A549 (cell line): Measurements from ENCODE around the gene MALRD1. TPM values are rescaled to one million over a fixed set of nuclear protein-coding genes. Genes with fewer than 3 reads are reported as not detected.

Experiments
- ATAC-seq, 2 experiments: fragments of 200-7000 bp in 1 of 2; fragments of >200 bp in 1 of 2; cut with Nextera tagmentation in 1 of 2; cut with Tn5 transposase in 1 of 2; 3 replicates each; pipeline versions ENCODE4 v1.8.0 to v1.9.1; 2018 to 2020; ENCODE audit warnings: mild to moderate bottlenecking in 1 of 2, moderate library complexity in 1 of 2
- CTCF ChIA-PET: fragments of 300-600 bp; sonication (Branson Sonifier 250); formaldehyde crosslinking; extraction: SDS; loops from one replicate; lab custom pipeline; 2021; ENCODE audit warnings: antibody characterized with exemption, inconsistent platforms; lab: Yijun Ruan, JAX
- POLR2A ChIA-PET: fragments of 350-600 bp; formaldehyde crosslinking; extraction: SDS; loops from one replicate; lab custom pipeline; 2021; ENCODE audit warnings: antibody characterized with exemption, inconsistent platforms; lab: Yijun Ruan, JAX
- DNase-seq, 2 experiments: peaks; one replicate each; pipeline versions ENCODE4 v3.0.0 to v3.0.0-alpha.2; 2011 to 2016; ENCODE audit warnings: low read depth in 1 of 2, low spot score in 1 of 2
- FAIRE-seq: peaks from 2 replicates; lab custom pipeline; 2011; peaks lifted over from hg19 to GRCh38; lab: Jason Lieb, UNC
- H3K27ac ChIP-seq, 2 experiments: fragments of >200 bp; sonication (Bioruptor Twin); formaldehyde crosslinking; 3 replicates each; pipeline ENCODE4 v1.5.1; 2016 to 2017
- H3K4me1 ChIP-seq: fragments of >200 bp; sonication (Bioruptor Twin); formaldehyde crosslinking; 3 replicates; pipeline ENCODE4 v1.6.1; 2016
- H3K4me2 ChIP-seq: fragments of >200 bp; sonication (Bioruptor Twin); formaldehyde crosslinking; 3 replicates; pipeline ENCODE4 v1.6.1; 2016
- H3K4me3 ChIP-seq: fragments of >200 bp; sonication (Bioruptor Twin); formaldehyde crosslinking; 3 replicates; pipeline ENCODE4 v1.5.1; 2016
- H3K9me3 ChIP-seq: fragments of >200 bp; sonication (Bioruptor Twin); formaldehyde crosslinking; 3 replicates; pipeline ENCODE4 v1.6.1; 2016
- CBX2 ChIP-seq: fragments of 200-600 bp; sonication (generic); IDR thresholded peaks from 2 replicates; pipeline ENCODE4 v1.6.1; 2016; ENCODE audit warnings: low read depth, mild to moderate bottlenecking, borderline replicate concordance
- CBX8 ChIP-seq: fragments of 200-600 bp; sonication (generic); IDR thresholded peaks from 2 replicates; pipeline ENCODE4 v1.6.1; 2016
- CHD2 ChIP-seq: fragments of 150-350 bp; IDR thresholded peaks from 2 replicates; pipeline ENCODE4 v1.6.1; 2014; ENCODE audit warnings: low read length; ENCODE audit not compliant: partially characterized antibody
- CTCF ChIP-seq: fragments of >200 bp; sonication (Bioruptor Twin); formaldehyde crosslinking; IDR thresholded peaks from 3 replicates; pipeline ENCODE4 v1.5.1; 2016
- EHF ChIP-seq: fragments of 250-450 bp; sonication (Bioruptor Pico); IDR thresholded peaks from 2 replicates; pipeline ENCODE4 v1.5.0; 2020; ENCODE audit warnings: mild to moderate bottlenecking
- EHMT2 ChIP-seq: fragments of 200-600 bp; sonication (generic); IDR thresholded peaks from 2 replicates; pipeline ENCODE4 v1.6.1; 2016; ENCODE audit warnings: antibody characterized with exemption, low read depth, mild to moderate bottlenecking, moderate library complexity
- EP300 ChIP-seq, 2 experiments: fragments of >200 bp; sonication (Bioruptor Twin); formaldehyde crosslinking; IDR thresholded peaks; 2 replicates in 1 of 2; 3 replicates in 1 of 2; pipeline ENCODE4 v1.6.1; 2016 to 2017
- ESRRA ChIP-seq: fragments of 150-350 bp; IDR thresholded peaks from 2 replicates; pipeline ENCODE4 v1.6.1; 2014; ENCODE audit warnings: mild to moderate bottlenecking, low read length, borderline replicate concordance
- FOSB ChIP-seq: fragments of 250-450 bp; sonication (Bioruptor Pico); IDR thresholded peaks from 2 replicates; pipeline ENCODE4 v1.5.0; 2020; ENCODE audit warnings: mild to moderate bottlenecking, moderate library complexity
- GATA3 ChIP-seq: IDR thresholded peaks from 2 replicates; pipeline ENCODE4 v1.6.1; 2012; ENCODE audit warnings: borderline replicate concordance
- HEYL ChIP-seq: fragments of 250-450 bp; sonication (Bioruptor Pico); IDR thresholded peaks from 2 replicates; pipeline ENCODE4 v1.8.0; 2021; ENCODE audit warnings: mild to moderate bottlenecking, moderate library complexity
- HOXA7 ChIP-seq: fragments of 250-450 bp; sonication (Bioruptor Pico); IDR thresholded peaks from 2 replicates; pipeline ENCODE4 v1.5.0; 2020; ENCODE audit warnings: mild to moderate bottlenecking, moderate library complexity
- HOXB5 ChIP-seq: fragments of 250-450 bp; sonication (Bioruptor Pico); IDR thresholded peaks from 2 replicates; pipeline ENCODE4 v1.5.0; 2020; ENCODE audit warnings: mild to moderate bottlenecking, moderate library complexity
- JUNB ChIP-seq: fragments of >200 bp; sonication (Bioruptor Twin); formaldehyde crosslinking; IDR thresholded peaks from 2 replicates; pipeline ENCODE4 v1.6.1; 2016
- KDM1A ChIP-seq: fragments of 200-600 bp; sonication (generic); IDR thresholded peaks from 2 replicates; pipeline ENCODE4 v1.6.1; 2016; ENCODE audit warnings: low read depth, mild to moderate bottlenecking
- MAFK ChIP-seq: fragments of 450-650 bp; IDR thresholded peaks from 2 replicates; pipeline ENCODE4 v1.6.1; 2014; ENCODE audit not compliant: partially characterized antibody
- PHF8 ChIP-seq: fragments of 200-600 bp; sonication (generic); IDR thresholded peaks from 2 replicates; pipeline ENCODE4 v1.6.1; 2016; ENCODE audit warnings: low read depth, mild to moderate bottlenecking, antibody characterized with exemption, moderate library complexity, borderline replicate concordance
- RAD21 ChIP-seq, 2 experiments: fragments of >200 bp in 1 of 2; sonication (Bioruptor Twin) in 1 of 2; formaldehyde crosslinking in 1 of 2; IDR thresholded peaks in 1 of 2; conservative IDR thresholded peaks in 1 of 2; 2 replicates in 1 of 2; 3 replicates in 1 of 2; pipeline ENCODE4 v1.6.1; 2012 to 2018; ENCODE audit warnings: inconsistent platforms in 1 of 2
- RARB ChIP-seq: fragments of 250-450 bp; sonication (Bioruptor Pico); IDR thresholded peaks from 2 replicates; pipeline ENCODE4 v1.8.0; 2021; ENCODE audit warnings: mild to moderate bottlenecking, moderate library complexity
- RCOR1 ChIP-seq: fragments of 150-350 bp; IDR thresholded peaks from 2 replicates; pipeline ENCODE4 v1.6.1; 2014; ENCODE audit warnings: antibody characterized with exemption, low read length, low read depth
- SMC3 ChIP-seq: fragments of >200 bp; sonication (Bioruptor Twin); formaldehyde crosslinking; IDR thresholded peaks from 3 replicates; pipeline ENCODE4 v1.6.1; 2018; ENCODE audit warnings: inconsistent platforms
- TFCP2L1 ChIP-seq: fragments of 250-450 bp; sonication (Bioruptor Pico); IDR thresholded peaks from 2 replicates; pipeline ENCODE4 v1.5.0; 2021; ENCODE audit warnings: mild to moderate bottlenecking
- ZNF302 ChIP-seq: fragments of 250-450 bp; sonication (Bioruptor Pico); IDR thresholded peaks from 2 replicates; pipeline ENCODE4 v1.9.0; 2021; ENCODE audit warnings: inconsistent platforms, mild to moderate bottlenecking, moderate library complexity
- WGBS: methylation state at CpG from one replicate; pipeline ENCODE4 v1.1.6; 2017; ENCODE audit errors: missing lambda C conversion rate; 5-methylcytosine and 5-hydroxymethylcytosine counted together
- polyA plus RNA-seq, 4 experiments: library from polyadenylated mRNA; depleted of rRNA in 3 of 4; stranded (reverse); fragments of >200 nt; fragmentation: RNase III in 1 of 4; extraction: RNeasy Plus Mini Kit Qiagen cat#74134 plus additional on column Dnase treatment in 1 of 4; gene quantifications; 2 replicates in 3 of 4; 3 replicates in 1 of 4; pipeline ENCODE4 v1.2.3, GENCODE V29; 2011 to 2017

The MALRD1 gene
- polyA plus RNA-seq, 2 of the 4 experiments (the other 2 are of a cell fraction) = not detected

GRCh38 chr10:19745672-19746071 lies 697.1 kb downstream of the MALRD1 start:
- ChIA-PET POLR2A (no interaction called here), CTCF (no interaction called here)
- DNase-seq (no peak), ATAC-seq (no peak), FAIRE-seq (no peak)
- no peak overlapping the region for H3K4me3 ChIP-seq
- no peaks in the 10 kb centered on the region for H3K9me3 ChIP-seq
- H3K4me2 ChIP-seq = no peak overlapping the region
- 19% methylated on average over 4 of the region's 4 CpGs for WGBS
- H3K4me1 ChIP-seq = no peaks in the 10 kb centered on the region
- H3K27ac ChIP-seq = no peak overlapping the region
- TF ChIP-seq CTCF (no peak), ESRRA (no peak), SMC3 (no peak), FOSB (CRISPR knock-in tag) (no peak)

GRCh38 chr10:19749185-19749729 lies 700.7 kb downstream of the MALRD1 start:
- FAIRE-seq = no peak
- CTCF ChIA-PET = interaction anchor here (0.9 kb wide), 1 partner anchor 36 kb away, joined by 3 read pairs; no protein-coding TSS in a partner anchor
- POLR2A ChIA-PET = no interaction called here
- TF ChIP-seq CBX8 = no peak
- no peak for TF ChIP-seq RCOR1
- no peak for TF ChIP-seq EHF
- Histone ChIP-seq H3K27ac (no peak overlapping the region), H3K4me1 (no peaks in the 10 kb centered on the region), H3K4me3 (no peak overlapping the region), H3K9me3 (no peaks in the 10 kb centered on the region), H3K4me2 (no peak overlapping the region)
- DNase-seq = no peak
- ATAC-seq = no peak

GRCh38 chr10:19750972-19751371 lies 702.4 kb downstream of the MALRD1 start:
- ATAC-seq (no peak), DNase-seq (no peak)
- TF ChIP-seq KDM1A = no peak
- TF ChIP-seq, all 56 proteins: peak for 0
- FAIRE-seq = no peak
- CTCF ChIA-PET = no interaction called here
- no peak overlapping the region for H3K27ac ChIP-seq
- H3K4me1 ChIP-seq = no peaks in the 10 kb centered on the region
- no peak overlapping the region for H3K4me3 ChIP-seq
- H3K9me3 ChIP-seq = no peaks in the 10 kb centered on the region
- WGBS = 4% methylated on average over 1 of the region's 1 CpG
- POLR2A ChIA-PET = no interaction called here
- H3K4me2 ChIP-seq = no peak overlapping the region

GRCh38 chr10:19756919-19757318 lies 708.3 kb downstream of the MALRD1 start:
- POLR2A ChIA-PET = no interaction called here
- FAIRE-seq = no peak

GRCh38 chr10:19762026-19762425 lies 713.4 kb downstream of the MALRD1 start:
- no peak for ATAC-seq
- H3K4me1 ChIP-seq = no peaks in the 10 kb centered on the region
- H3K9me3 ChIP-seq = no peaks in the 10 kb centered on the region
- WGBS = 30% methylated on average over 1 of the region's 1 CpG
- CTCF ChIA-PET = interaction anchor here (0.6 to 0.8 kb wide), 2 partner anchors 219 to 498 kb away, joined by 3 to 5 read pairs; no protein-coding TSS in a partner anchor
- no peak overlapping the region for H3K4me3 ChIP-seq
- DNase-seq = no peak
- POLR2A ChIA-PET = no interaction called here
- no peak overlapping the region for H3K27ac ChIP-seq
- no peak for FAIRE-seq
- no peak overlapping the region for H3K4me2 ChIP-seq
- TF ChIP-seq RAD21 (conservative IDR thresholded peaks at IDR 0.05 in 1 of 2, IDR thresholded peaks at IDR 0.05 in 1 of 2) = no peak
- TF ChIP-seq HOXA7 (CRISPR knock-in tag) = no peak
- TF ChIP-seq, all 56 proteins: peak for 0

More at GRCh38 chr10:19756919-19757318, 708.3 kb downstream of the MALRD1 start:
- Histone ChIP-seq H3K4me1 (no peaks in the 10 kb centered on the region), H3K4me3 (no peak overlapping the region), H3K27ac (no peak overlapping the region), H3K4me2 (no peak overlapping the region), H3K9me3 (no peaks in the 10 kb centered on the region)
- no peak for TF ChIP-seq SMC3
- no peak for TF ChIP-seq TFCP2L1 (CRISPR knock-in tag)
- no peak for TF ChIP-seq RCOR1
- DNase-seq (no peak), ATAC-seq (no peak)
- WGBS = 42% methylated on average over 3 of the region's 3 CpGs
- CTCF ChIA-PET = no interaction called here

- no peak for FAIRE-seq
- POLR2A ChIA-PET = no interaction called here
- no peak for TF ChIP-seq CHD2
- TF ChIP-seq HEYL (CRISPR knock-in tag) = no peak
- TF ChIP-seq CBX2 = no peak
- no peak for TF ChIP-seq JUNB
- TF ChIP-seq ZNF302 (CRISPR knock-in tag) = no peak
- TF ChIP-seq GATA3 = no peak
- no peak for TF ChIP-seq PHF8
- TF ChIP-seq RARB = no peak
- TF ChIP-seq KDM1A = no peak
- TF ChIP-seq HOXB5 (CRISPR knock-in tag) = no peak
- TF ChIP-seq EP300 (IDR thresholded peaks at IDR 0.05) = no peak
- no peak for TF ChIP-seq EHMT2
- no peak for TF ChIP-seq MAFK
These were observed 715.5 kb downstream of the MALRD1 start for GRCh38 chr10:19764111-19764510.

More at GRCh38 chr10:19764111-19764510, 715.5 kb downstream of the MALRD1 start:
- ATAC-seq = no peak
- CTCF ChIA-PET = no interaction called here
- H3K9me3 ChIP-seq = no peaks in the 10 kb centered on the region
- no peak overlapping the region for H3K27ac ChIP-seq
- DNase-seq = no peak
- no peak overlapping the region for H3K4me2 ChIP-seq
- 9% methylated on average over 1 of the region's 1 CpG for WGBS
- H3K4me1 ChIP-seq = no peaks in the 10 kb centered on the region
- no peak overlapping the region for H3K4me3 ChIP-seq
